K562 (cell line): ENCODE results near the gene CLTB. TPM values are rescaled to one million over a fixed set of nuclear protein-coding genes. Genes with fewer than 3 reads are reported as not detected.

ENCODE experiments used
- ATAC-seq: fragments of 200-7000 bp; cut with Tn5 transposase; 3 replicates; pipeline ENCODE4 v1.9.1; 2020; ENCODE audit warnings: moderate library complexity
- BruUV-seq: library from RNA; stranded (reverse); fragments of 400-500 nt; replicated peaks from 2 replicates; lab custom pipeline; 2021; lab: Mats Ljungman, UMichigan
- CTCF ChIA-PET: fragments of 300-600 bp; formaldehyde crosslinking; extraction: SDS; loops from one replicate; lab custom pipeline; 2021; ENCODE audit warnings: low intra/inter-chr PET ratio; lab: Yijun Ruan, JAX
- POLR2A ChIA-PET: fragments of 300-600, 350-650 bp; sonication (Branson Sonifier 250); formaldehyde crosslinking; extraction: SDS; loops from one replicate; lab custom pipeline; 2021; ENCODE audit warnings: antibody characterized with exemption, inconsistent platforms; lab: Yijun Ruan, JAX
- DNase-seq, 4 experiments: peaks; one replicate each; pipeline versions ENCODE4 v3.0.0 to v3.0.0-alpha.2; 2011 to 2018; ENCODE audit warnings: low spot score in 3 of 4, mixed read lengths in 3 of 4; ENCODE audit errors: extremely low read depth in 1 of 4
- FAIRE-seq: peaks from 2 replicates; lab custom pipeline; 2011; peaks lifted over from hg19 to GRCh38; lab: Jason Lieb, UNC
- H2AFZ ChIP-seq: 2 replicates; pipeline ENCODE4 v1.6.0; 2011; ENCODE audit warnings: low read depth, low read length, control low read depth, inconsistent platforms
- H3K27ac ChIP-seq: fragments of 200-600 bp; 3 replicates; pipeline ENCODE4 v1.8.0; 2011; ENCODE audit warnings: low read depth, mild to moderate bottlenecking, control low read depth, inconsistent platforms, low read length, moderate library complexity, mixed read lengths; ENCODE audit errors: extremely low read depth
- H3K27me3 ChIP-seq, 2 experiments: fragments of 300-600 bp in 1 of 2; 2 replicates in 1 of 2; 3 replicates in 1 of 2; pipeline versions ENCODE4 v1.6.0 to v1.8.0; 2011; ENCODE audit warnings: inconsistent platforms in 2 of 2, low read length in 2 of 2, mild to moderate bottlenecking in 1 of 2, mixed read lengths in 1 of 2, moderate library complexity in 1 of 2; ENCODE audit not compliant: control insufficient read depth in 2 of 2, insufficient read depth in 2 of 2
- H3K36me3 ChIP-seq: fragments of 300-600 bp; 3 replicates; pipeline ENCODE4 v1.8.0; 2011; ENCODE audit warnings: mild to moderate bottlenecking, low read length, inconsistent platforms; ENCODE audit not compliant: control insufficient read depth, insufficient read depth
- H3K4me1 ChIP-seq, 2 experiments: fragments of 200-600 bp in 1 of 2; replicated peaks in 1 of 2; 2 replicates in 1 of 2; 3 replicates in 1 of 2; pipeline versions ENCODE4 v1.5.1 to v1.8.0; 2011; ENCODE audit warnings: inconsistent platforms in 2 of 2, low read length in 2 of 2, mild to moderate bottlenecking in 1 of 2, mixed read lengths in 1 of 2, moderate library complexity in 1 of 2; ENCODE audit not compliant: control insufficient read depth in 2 of 2, insufficient read depth in 2 of 2
- H3K4me2 ChIP-seq: 2 replicates; pipeline ENCODE4 v1.6.1; 2011; ENCODE audit warnings: low read length, control low read depth, inconsistent platforms, mixed read lengths; ENCODE audit not compliant: insufficient read depth
- H3K4me3 ChIP-seq: fragments of 200-600 bp; sonication (generic), shearing (Covaris generic); 2 replicates; pipeline ENCODE4 v1.5.1; 2016; ENCODE audit warnings: control low read depth, inconsistent platforms
- H3K79me2 ChIP-seq: fragments of 200-600 bp; 3 replicates; pipeline ENCODE4 v1.8.0; 2011; ENCODE audit warnings: low read length, inconsistent platforms; ENCODE audit not compliant: control insufficient read depth, insufficient read depth
- H3K9ac ChIP-seq, 2 experiments: 2 replicates each; pipeline versions ENCODE4 v1.6.0 to v1.6.1; 2011; ENCODE audit warnings: low read depth in 2 of 2, low read length in 2 of 2, control low read depth in 1 of 2, inconsistent platforms in 1 of 2, mild to moderate bottlenecking in 1 of 2, mixed read lengths in 1 of 2; ENCODE audit not compliant: insufficient read depth in 1 of 2
- H3K9me1 ChIP-seq: one replicate; pipeline ENCODE4 v1.6.0; 2011; ENCODE audit warnings: inconsistent platforms, mild to moderate bottlenecking, low read length, moderate library complexity; ENCODE audit not compliant: control insufficient read depth, insufficient read depth
- H3K9me3 ChIP-seq: replicated peaks from 2 replicates; pipeline ENCODE4 v1.5.1; 2011; ENCODE audit warnings: low read depth, low read length, inconsistent platforms; ENCODE audit not compliant: control insufficient read depth, insufficient read depth
- H4K20me1 ChIP-seq: replicated peaks from 2 replicates; pipeline ENCODE4 v1.6.1; 2011; ENCODE audit warnings: low read length, inconsistent platforms, mixed read lengths; ENCODE audit not compliant: control insufficient read depth, insufficient read depth
- ATF7 ChIP-seq: fragments of 450-650 bp; IDR thresholded peaks from 2 replicates; pipeline ENCODE4 v1.7.1; 2014; ENCODE audit warnings: mild to moderate bottlenecking, moderate library complexity
- BHLHE40 ChIP-seq: IDR thresholded peaks from 2 replicates; pipeline ENCODE4 v1.6.1; 2011; ENCODE audit warnings: low read length, improper control_type of control experiment
- FOXA1 ChIP-seq: fragments of 450-650 bp; IDR thresholded peaks from 2 replicates; pipeline ENCODE4 v1.6.1; 2016; ENCODE audit warnings: mild to moderate bottlenecking, borderline replicate concordance
- FOXA3 ChIP-seq, 2 experiments: fragments of 450-650 bp in 1 of 2; sonication (generic) in 1 of 2; formaldehyde crosslinking; IDR thresholded peaks in 1 of 2; conservative IDR thresholded peaks in 1 of 2; 2 replicates each; pipeline versions ENCODE4 v1.4.0 to v1.8.0; 2020 to 2022; ENCODE audit warnings: mild to moderate bottlenecking in 2 of 2, missing genetic modification reagents in 1 of 2
- JUN ChIP-seq, 2 experiments: sonication (generic) in 1 of 2; formaldehyde crosslinking in 1 of 2; IDR thresholded peaks; 2 replicates each; pipeline versions ENCODE4 v1.6.1 to v1.8.0; 2012 to 2022; ENCODE audit warnings: borderline replicate concordance in 2 of 2, mild to moderate bottlenecking in 2 of 2, improper control_type of control experiment in 1 of 2, low read depth in 1 of 2, low read length in 1 of 2, missing genetic modification reagents in 1 of 2
- KAT7 ChIP-seq: sonication (generic); formaldehyde crosslinking; IDR thresholded peaks from 2 replicates; pipeline ENCODE4 v1.8.0; 2022; ENCODE audit warnings: missing genetic modification reagents, mild to moderate bottlenecking, borderline replicate concordance
- MITF ChIP-seq: IDR thresholded peaks from 2 replicates; pipeline ENCODE4 v1.6.1; 2014; ENCODE audit warnings: antibody characterized with exemption
- PRDM10 ChIP-seq: fragments of 450-650 bp; IDR thresholded peaks from 2 replicates; pipeline ENCODE4 v1.6.1; 2018; ENCODE audit not compliant: partially characterized antibody
- SMARCA4 ChIP-seq: fragments of 450-650 bp; IDR thresholded peaks from 2 replicates; pipeline ENCODE4 v1.6.1; 2016
- SMARCE1 ChIP-seq: fragments of 450-650 bp; IDR thresholded peaks from 2 replicates; pipeline ENCODE4 v1.7.1; 2016; ENCODE audit warnings: mild to moderate bottlenecking
- WHSC1 ChIP-seq: IDR thresholded peaks from one replicate; pipeline ENCODE4 v1.6.1; 2012; ENCODE audit warnings: low read length, control low read depth, inconsistent platforms
- ZEB2 ChIP-seq: fragments of 450-650 bp; IDR thresholded peaks from 2 replicates; pipeline ENCODE4 v1.6.1; 2016
- ZNF143 ChIP-seq: sonication (generic); formaldehyde crosslinking; IDR thresholded peaks from 2 replicates; pipeline ENCODE4 v1.9.0; 2022; ENCODE audit warnings: mild to moderate bottlenecking, missing genetic modification reagents
- ZNF696 ChIP-seq: fragments of 250-450 bp; sonication (Bioruptor Pico); conservative IDR thresholded peaks from 2 replicates; pipeline ENCODE4 v1.4.0; 2020; ENCODE audit warnings: mild to moderate bottlenecking, moderate library complexity
- WGBS: fragments of 100-300 bp; shearing (Covaris generic); methylation state at CpG from one replicate; pipeline ENCODE4 v1.1.6; 2016; ENCODE audit warnings: low coverage, mixed read lengths; ENCODE audit not compliant: insufficient coverage; ENCODE audit errors: missing lambda C conversion rate; 5-methylcytosine and 5-hydroxymethylcytosine counted together
- in situ Hi-C: fragments of 300-500 bp; cut with MboI; formaldehyde crosslinking; loops from 4 replicates; pipeline ENCODE4 v1.15.0; 2018; ENCODE audit warnings: inconsistent platforms, mixed read lengths
- intact Hi-C: fragments of 100-400 bp; cut with micrococcal nuclease; formaldehyde crosslinking; loops from 2 replicates; pipeline ENCODE4 v1.14.2; 2022
- polyA plus RNA-seq, 8 experiments: library from polyadenylated mRNA; depleted of rRNA in 4 of 8; stranded (reverse) in 5 of 8; unstranded in 3 of 8; fragments of >200 nt; fragmentation: Nextera tagmentation in 2 of 8; fragmentation: Illumina TruSeq in 1 of 8; extraction: Ambion mirVana in 2 of 8; extraction: Trizol in 1 of 8; gene quantifications; 2 replicates each; pipeline versions ENCODE4 v1.2.1 to v1.2.3, GENCODE V29; 2011 to 2014; ENCODE audit warnings: inconsistent platforms in 1 of 8, missing spikeins in 1 of 8
- total RNA-seq, 7 experiments: library from RNA; depleted of rRNA in 6 of 7; stranded (reverse); fragments of >200 nt in 6 of 7; fragmentation: Illumina TruSeq in 2 of 7; extraction: Trizol in 2 of 7; gene quantifications; 2 replicates each; pipeline versions ENCODE4 v1.2.1 to v1.2.3, GENCODE V29; 2011 to 2021; ENCODE audit warnings: low replicate concordance in 1 of 7

The CLTB gene
- total and polyA plus RNA-seq, 9 of the 15 experiments (the other 6 are each of a cell fraction or from before 2014, with no cell fraction given), result 1.8 to 117 (median 39.0) TPM

DNA sequence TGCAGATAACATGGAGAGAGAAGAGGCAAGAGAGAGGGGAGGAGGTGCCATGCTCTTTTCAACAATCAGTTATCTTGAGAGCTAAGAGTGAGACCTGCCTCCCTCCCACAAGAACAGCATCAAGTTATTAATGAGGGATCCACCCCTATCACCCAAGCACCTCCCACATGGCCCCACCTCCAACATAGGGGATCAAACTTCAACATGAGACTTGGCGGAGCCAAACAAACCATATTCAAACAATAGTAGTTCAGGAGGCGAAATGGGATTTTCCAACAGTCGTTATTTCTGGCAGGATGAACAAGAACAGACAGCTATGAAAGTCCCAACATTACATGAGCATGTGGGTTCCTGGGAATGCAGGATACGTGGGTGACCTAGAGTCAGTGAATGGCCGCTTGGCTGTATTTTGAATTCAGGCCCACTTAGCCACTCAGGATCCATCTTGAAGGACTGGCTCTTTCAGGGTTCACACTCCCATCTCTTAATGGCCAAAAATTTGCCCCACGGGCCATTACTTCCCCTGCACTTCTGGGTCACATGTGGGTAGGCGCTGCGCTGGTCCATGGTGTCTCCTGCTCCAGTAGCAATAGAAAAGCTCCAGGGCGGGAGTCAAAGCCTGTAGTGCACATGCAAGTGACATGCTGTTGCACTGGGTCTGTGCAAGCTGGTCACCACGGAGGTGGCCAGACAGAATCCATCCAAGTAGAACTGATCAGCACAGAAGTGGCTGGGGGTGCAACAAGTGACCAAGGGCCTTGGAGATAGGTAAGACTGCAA, 24.8 kb upstream of the CLTB start (continued):
- TF ChIP-seq ZNF143 (0 out of 2 replicates have a peak, but pooled peaks have one; percentile 16), PRDM10 (peak; percentile 27), KAT7 (no peak)
- TF ChIP-seq, all 486 proteins: peak for 4

DNA sequence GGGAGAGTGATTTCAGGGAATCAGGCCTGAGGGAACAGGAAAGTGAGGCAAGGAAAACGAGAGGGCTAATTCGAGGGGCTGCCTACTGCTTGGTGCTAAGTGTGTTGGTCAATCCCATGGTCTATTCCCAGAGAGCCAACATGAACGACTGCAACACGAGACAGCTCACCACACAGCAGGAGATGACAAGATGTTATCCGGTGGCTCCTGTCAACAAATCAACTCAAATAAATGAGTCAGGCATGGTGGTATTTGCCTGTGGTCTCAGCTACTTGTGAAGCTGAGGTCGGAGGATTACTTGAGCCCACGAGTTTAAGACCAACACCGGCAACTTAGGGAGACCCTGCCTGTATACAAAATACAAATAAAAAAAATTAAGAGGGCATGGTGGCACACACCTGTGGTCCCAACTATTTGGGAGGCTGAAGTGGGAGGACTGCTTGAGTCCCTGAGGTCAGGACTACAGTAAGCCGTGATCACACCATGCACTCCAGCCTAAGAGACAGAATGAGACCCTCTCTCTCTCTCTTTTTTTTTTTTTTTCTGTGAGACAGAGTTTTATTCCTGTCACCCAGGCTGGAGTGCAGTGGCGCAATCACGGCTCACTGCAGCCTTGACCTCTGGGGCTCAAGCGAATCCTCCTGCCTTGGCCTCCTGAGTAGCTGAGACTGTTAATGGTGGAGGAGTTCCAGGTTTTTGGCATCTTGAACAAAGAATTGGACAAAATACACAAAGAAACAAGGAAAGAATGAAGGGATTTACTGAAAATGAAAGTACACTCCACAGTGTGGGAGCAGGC, 22.8 kb upstream of the CLTB start:
- H3K27ac ChIP-seq, result no peak overlapping the region
- no peak overlapping the region for H3K4me3 ChIP-seq
- no peaks in the 10 kb centered on the region for H3K9me3 ChIP-seq
- BruUV-seq, result no TSS peak
- FAIRE-seq (no peak), DNase-seq (peak in 2 of 4 experiments; percentile 35 to 59), ATAC-seq (peak; percentile 39)
- H4K20me1 ChIP-seq, result no peaks in the 10 kb centered on the region
- H3K79me2 ChIP-seq, result no peaks in the 10 kb centered on the region
- ChIA-PET POLR2A (interaction anchor here (1.5 kb wide), 1 partner anchor 9 kb away, joined by 7 read pairs; the partner anchor contains the start of gene FAF2), CTCF (interaction anchor here (0.7 kb wide), 1 partner anchor 12 kb away, joined by 3 read pairs; no protein-coding TSS in a partner anchor)
- H3K27me3 ChIP-seq, result no peaks in the 10 kb centered on the region
- intact Hi-C loops (no loop called here), in situ Hi-C loops (no loop called here)
- peak overlapping the region; percentile 49; the same call in 1 of the 2 replicates for H2AFZ ChIP-seq
- WGBS, result 35% methylated on average over 12 of the region's 12 CpGs
- no peaks in the 10 kb centered on the region for H3K9me1 ChIP-seq
- H3K36me3 ChIP-seq, result no peaks in the 10 kb centered on the region
- H3K9ac ChIP-seq, result no peak overlapping the region
- H3K4me1 ChIP-seq, result peaks cover 12 to 29% of the 10 kb centered on the region in 2 experiments; a peak in 4 of 5 replicates
- H3K4me2 ChIP-seq, result no peak overlapping the region
- TF ChIP-seq SMARCE1, result peak; percentile 67
- TF ChIP-seq ZNF696, result no peak
- 0 out of 4 replicates have a peak, but pooled peaks of 1 of the 2 experiments have one; percentile 29 for TF ChIP-seq FOXA3 (CRISPR knock-in tag; conservative IDR thresholded peaks at IDR 0.05 in 1 of 2, IDR thresholded peaks at IDR 0.05 in 1 of 2)
- peak; percentile 77; the same call in 1 of the 2 replicates for TF ChIP-seq JUN (IDR thresholded peaks at IDR 0.05; ENCODE audit: borderline replicate concordance, low read depth, low read length)
- TF ChIP-seq JUN (CRISPR knock-in tag; IDR thresholded peaks at IDR 0.05; ENCODE audit: borderline replicate concordance), result no peak
- TF ChIP-seq WHSC1, result no peak
- peak; percentile 90 for TF ChIP-seq BHLHE40
- 0 out of 2 replicates have a peak, but pooled peaks have one; percentile 28 for TF ChIP-seq MITF
- TF ChIP-seq SMARCA4, result peak; percentile 59; the same call in 1 of the 2 replicates
- no peak for TF ChIP-seq FOXA1
- peak; percentile 37; the same call in 1 of the 2 replicates for TF ChIP-seq ATF7
- TF ChIP-seq ZEB2, result no peak
